B cell (primary cell): Measurements from ENCODE around the gene HS3ST5. TPM values are rescaled to one million over a fixed set of nuclear protein-coding genes. Genes with fewer than 3 reads are reported as not detected.

Source experiments
- ATAC-seq: fragments of 200-7000 bp; cut with Tn5 transposase; one replicate; pipeline ENCODE4 v1.10.0; 2021; ENCODE audit warnings: low read depth, mild to moderate bottlenecking, moderate number of reproducible peaks, moderate library complexity
- CTCF ChIA-PET: fragments of 350-600 bp; sonication (Branson Sonifier 250); formaldehyde crosslinking; loops from one replicate; lab custom pipeline; 2021; ENCODE audit warnings: antibody characterized with exemption, inconsistent platforms; lab: Charles Lee
- POLR2A ChIA-PET: fragments of 350-600 bp; sonication (Branson Sonifier 250); formaldehyde crosslinking; loops from one replicate; lab custom pipeline; 2021; ENCODE audit warnings: antibody characterized with exemption; lab: Charles Lee
- DNase-seq: peaks from one replicate; pipeline ENCODE4 v3.0.0; 2013
- H2AFZ ChIP-seq: 2 replicates; pipeline ENCODE4 v1.6.1; 2012; ENCODE audit warnings: mild to moderate bottlenecking, low read depth, low read length; ENCODE audit not compliant: insufficient read depth, poor library complexity, severe bottlenecking
- H3K27ac ChIP-seq, 2 donors: 1 replicate in 1 of 2; 2 replicates in 1 of 2; pipeline ENCODE4 v1.5.1; 2012 to 2013; ENCODE audit warnings: low read length in 2 of 2, mild to moderate bottlenecking in 2 of 2, moderate library complexity in 1 of 2
- H3K27me3 ChIP-seq, 4 experiments: fragments of 200-600 bp in 1 of 4; sonication (generic) in 1 of 4; replicated peaks in 1 of 4; 1 replicate in 2 of 4; 2 replicates in 2 of 4; pipeline versions ENCODE4 v1.6.1 to v1.7.0; 2013 to 2016; ENCODE audit warnings: low read length in 3 of 4, mild to moderate bottlenecking in 2 of 4, mixed read lengths in 1 of 4, moderate library complexity in 1 of 4; ENCODE audit not compliant: insufficient read depth in 4 of 4, control insufficient read depth in 3 of 4; ENCODE audit errors: control extremely low read depth in 1 of 4
- H3K36me3 ChIP-seq, 2 experiments: replicated peaks in 1 of 2; 1 replicate in 1 of 2; 2 replicates in 1 of 2; pipeline versions ENCODE4 v1.6.1 to v1.7.1; 2013; ENCODE audit warnings: low read length in 1 of 2; ENCODE audit not compliant: insufficient read depth in 2 of 2, control insufficient read depth in 1 of 2; ENCODE audit errors: control extremely low read depth in 1 of 2, extremely low read depth in 1 of 2
- H3K4me1 ChIP-seq, 2 donors: fragments of 200-600 bp in 1 of 2; sonication (generic) in 1 of 2; 1 replicate in 1 of 2; 2 replicates in 1 of 2; pipeline versions ENCODE4 v1.5.1 to v1.6.1; 2013 to 2017; ENCODE audit warnings: low read length in 2 of 2; ENCODE audit not compliant: control insufficient read depth in 2 of 2, insufficient read depth in 2 of 2
- H3K4me2 ChIP-seq: replicated peaks from 2 replicates; pipeline ENCODE3; 2012; ENCODE audit warnings: mild to moderate bottlenecking, low read depth, low read length; ENCODE audit not compliant: poor library complexity, severe bottlenecking
- H3K4me3 ChIP-seq, 5 experiments: fragments of 200-600 bp in 1 of 5; sonication (generic) in 1 of 5; 1 replicate in 3 of 5; 2 replicates in 2 of 5; pipeline versions ENCODE4 v1.5.1 to v1.7.0; 2011 to 2016; ENCODE audit warnings: low read length in 4 of 5, mild to moderate bottlenecking in 4 of 5, low read depth in 2 of 5, control low read depth in 1 of 5, moderate library complexity in 1 of 5; ENCODE audit not compliant: insufficient read depth in 1 of 5; ENCODE audit errors: control extremely low read depth in 1 of 5, extremely low read depth in 1 of 5
- H3K79me2 ChIP-seq: fragments of 200-600 bp; sonication (generic); one replicate; pipeline ENCODE4 v1.6.0; 2016; ENCODE audit warnings: low read length; ENCODE audit not compliant: control insufficient read depth, insufficient read depth
- H3K9ac ChIP-seq: fragments of 200-600 bp; sonication (generic); 2 replicates; pipeline ENCODE4 v1.6.1; 2017; ENCODE audit warnings: mild to moderate bottlenecking, low read length, moderate library complexity
- H3K9me3 ChIP-seq, 3 donors: one replicate each; pipeline versions ENCODE4 v1.6.1 to v1.7.1; 2013; ENCODE audit warnings: low read length in 2 of 3; ENCODE audit not compliant: control insufficient read depth in 2 of 3, insufficient read depth in 1 of 3; ENCODE audit errors: control extremely low read depth in 1 of 3
- H4K20me1 ChIP-seq: 2 replicates; pipeline ENCODE4 v1.6.0; 2012; ENCODE audit warnings: mild to moderate bottlenecking, low read length; ENCODE audit not compliant: insufficient read depth, control insufficient read depth, poor library complexity, severe bottlenecking
- H3K27ac Mint-ChIP-seq: one replicate; pipeline ENCODE4 v1.8.0; 2021; ENCODE audit warnings: mixed read lengths
- H3K27me3 Mint-ChIP-seq: one replicate; pipeline ENCODE4 v1.8.0; 2021; ENCODE audit warnings: mixed read lengths
- H3K4me1 Mint-ChIP-seq: one replicate; pipeline ENCODE4 v1.8.0; 2021; ENCODE audit warnings: mixed read lengths
- H3K4me3 Mint-ChIP-seq: one replicate; pipeline ENCODE4 v1.8.0; 2021; ENCODE audit warnings: mixed read lengths
- H3K9me3 Mint-ChIP-seq: one replicate; pipeline ENCODE4 v1.8.0; 2022; ENCODE audit warnings: mixed read lengths; ENCODE audit not compliant: insufficient read depth
- CTCF ChIP-seq: fragments of 200-600 bp; IDR thresholded peaks from one replicate; pipeline ENCODE4 v1.8.0; 2022; ENCODE audit warnings: antibody characterized with exemption, mild to moderate bottlenecking
- EZH2 ChIP-seq: IDR thresholded peaks from 2 replicates; pipeline ENCODE4 v1.6.1; 2012; ENCODE audit warnings: borderline replicate concordance, low read depth, mild to moderate bottlenecking, moderate library complexity, low read length; ENCODE audit not compliant: insufficient read depth, poor library complexity, severe bottlenecking
- WGBS: methylation state at CpG from one replicate; pipeline ENCODE4 v1.1.5; 2013; ENCODE audit warnings: missing lambda C conversion rate; ENCODE audit not compliant: insufficient coverage; 5-methylcytosine and 5-hydroxymethylcytosine counted together
- intact Hi-C: fragments of 100-400 bp; cut with micrococcal nuclease; formaldehyde crosslinking; loops from one replicate; pipeline ENCODE4 v1.10.0; 2022
- polyA plus RNA-seq: library from polyadenylated mRNA; depleted of rRNA; stranded (reverse); fragments of >200 nt; gene quantifications from 2 replicates; pipeline ENCODE4 v1.2.3, GENCODE V29; 2012
- total RNA-seq, 2 donors: library from RNA; stranded (reverse); fragments of 120-200 nt in 1 of 2; gene quantifications; 1 replicate in 1 of 2; 2 replicates in 1 of 2; pipeline versions ENCODE4 v1.2.3 to v1.2.4, GENCODE V29; 2013 to 2022

The HS3ST5 gene
- total and polyA plus RNA-seq, 2 donors (not counting 1 experiment from before 2014, with no cell fraction given), result not detected

- ChIA-PET CTCF (no interaction called here), POLR2A (no interaction called here)
- Histone ChIP-seq H3K9ac (no peak overlapping the region), H4K20me1 (no peaks in the 10 kb centered on the region), H3K4me1 (no peaks in the 10 kb centered on the region), H3K27me3 (peaks cover 0 to 10% (median 4%) of the 10 kb centered on the region in 4 experiments), H3K79me2 (no peaks in the 10 kb centered on the region), H3K4me3 (no peak overlapping the region), H3K9me3 (no peaks in the 10 kb centered on the region), H2AFZ (no peak overlapping the region), H3K36me3 (no peaks in the 10 kb centered on the region), H3K27ac (no peak overlapping the region), H3K4me2 (no peak overlapping the region)
- TF ChIP-seq EZH2, result no peak
- TF ChIP-seq CTCF, result no peak
- no peak for DNase-seq
- Mint-ChIP-seq H3K4me1 (peaks cover 8% of the 10 kb centered on the region), H3K27ac (no peak overlapping the region), H3K27me3 (peaks cover 42% of the 10 kb centered on the region), H3K9me3 (no peaks in the 10 kb centered on the region), H3K4me3 (no peak overlapping the region)
- intact Hi-C loops, result no loop called here
- WGBS, result 80% methylated on average over 1 of the region's 3 CpGs
- no peak for ATAC-seq
Observed at GRCh38 chr6:114344246-114344970, 1.6 kb upstream of the HS3ST5 start.

- no peaks in the 10 kb centered on the region for H3K79me2 ChIP-seq
- no peak overlapping the region for H3K4me3 ChIP-seq
- Mint-ChIP-seq H3K9me3 (no peaks in the 10 kb centered on the region), H3K4me3 (peak overlapping the region; percentile 42), H3K27ac (no peak overlapping the region), H3K27me3 (peaks cover 43% of the 10 kb centered on the region), H3K4me1 (peaks cover 8% of the 10 kb centered on the region)
- DNase-seq, result no peak
- H3K4me1 ChIP-seq, result no peaks in the 10 kb centered on the region
- H3K36me3 ChIP-seq, result no peaks in the 10 kb centered on the region
- ATAC-seq, result no peak
- no peak for TF ChIP-seq EZH2
- TF ChIP-seq CTCF, result no peak
- CTCF ChIA-PET, result no interaction called here
- no peaks in the 10 kb centered on the region for H3K9me3 ChIP-seq
- intact Hi-C loops, result no loop called here
- H3K4me2 ChIP-seq, result no peak overlapping the region
- WGBS, result 50% methylated on average over 2 of the region's 2 CpGs
- no peaks in the 10 kb centered on the region for H4K20me1 ChIP-seq
- POLR2A ChIA-PET, result no interaction called here
- no peak overlapping the region for H3K27ac ChIP-seq
- H3K27me3 ChIP-seq, result peaks cover 0 to 10% (median 4%) of the 10 kb centered on the region in 4 experiments
- H2AFZ ChIP-seq, result no peak overlapping the region
- H3K9ac ChIP-seq, result no peak overlapping the region
Observed at GRCh38 chr6:114343782-114344144, 940 bp upstream of the HS3ST5 start.
